ENCODE data around the gene IDH3G. TPM values are rescaled to one million over a fixed set of nuclear protein-coding genes. Genes with fewer than 3 reads are reported as not detected.

The IDH3G gene
- total and polyA plus RNA-seq, 2 experiments from 2014 or later, result 41.4 to 49.0 TPM

GRCh38 chrX:153829799-153830639 is 35.8 kb upstream of the IDH3G start, which contains the start of gene PDZD4 (continued):
- TF ChIP-seq ZNF331 (CRISPR knock-in tag; IDR thresholded peaks at IDR 0.05; ENCODE audit: low read depth) (no peak), CREB1 (CRISPR knock-in tag; IDR thresholded peaks at IDR 0.05; ENCODE audit: low read depth) (no peak), EZH2 (IDR thresholded peaks at IDR 0.05; ENCODE audit: low read depth, unreplicated experiment) (no peak)

- H3K27me3 Mint-ChIP-seq (ENCODE audit: insufficient read depth, low read depth, poor library complexity), result peaks cover 13% of the 10 kb centered on the region
- H3K4me3 Mint-ChIP-seq, result peak overlapping the region; percentile 83
- no peak overlapping the region for H2AFZ ChIP-seq
- peaks cover 16% of the 10 kb centered on the region for H3K36me3 Mint-ChIP-seq (ENCODE audit: low read depth)
- H3K9me2 ChIP-seq (ENCODE audit: insufficient read depth), result no peaks in the 10 kb centered on the region
- peak overlapping the region; percentile 87; the same call in 1 of the 2 replicates for H3K27ac ChIP-seq (ENCODE audit: low read depth)
- H3F3A ChIP-seq (replicated peaks; ENCODE audit: low read depth), result no peaks in the 10 kb centered on the region
- no peaks in the 10 kb centered on the region for H3K27me3 ChIP-seq (ENCODE audit: insufficient read depth)
- peaks cover 27% of the 10 kb centered on the region for H3K4me1 ChIP-seq (ENCODE audit: insufficient read depth)
- H3K4me1 Mint-ChIP-seq, result peaks cover 37% of the 10 kb centered on the region
- H3K4me3 ChIP-seq, result peak overlapping the region; percentile 75
- H3K4me2 ChIP-seq, result peak overlapping the region; percentile 76
- H3K27ac Mint-ChIP-seq, result no peak overlapping the region
- no peaks in the 10 kb centered on the region for H3K9me3 Mint-ChIP-seq
- H3K79me2 ChIP-seq (replicated peaks; ENCODE audit: insufficient read depth), result peaks cover 62% of the 10 kb centered on the region
- ATAC-seq, result no peak
- no peaks in the 10 kb centered on the region for H3K36me3 ChIP-seq (ENCODE audit: insufficient read depth)
- TF ChIP-seq CTCF (conservative IDR thresholded peaks at IDR 0.05; ENCODE audit: low read depth in 2 of 2), result no peak
- TF ChIP-seq EZH2phosphoT487 (IDR thresholded peaks at IDR 0.05; ENCODE audit: unreplicated experiment), result no peak
- no peak for DNase-seq (ENCODE audit: low spot score)
- H4K20me1 ChIP-seq (replicated peaks; ENCODE audit: insufficient read depth), result no peaks in the 10 kb centered on the region; the same call in 1 of the 2 replicates
Observed at GRCh38 chrX:153829549-153829798, 35.3 kb upstream of the IDH3G start.

GRCh38 chrX:153828723-153829548 is 34.8 kb upstream of the IDH3G start:
- Mint-ChIP-seq H3K27ac (no peak overlapping the region), H3K36me3 (ENCODE audit: low read depth) (peaks cover 20% of the 10 kb centered on the region), H3K9me3 (no peaks in the 10 kb centered on the region), H3K27me3 (ENCODE audit: insufficient read depth, low read depth, poor library complexity) (peaks cover 12% of the 10 kb centered on the region), H3K4me1 (peaks cover 41% of the 10 kb centered on the region), H3K4me3 (peak overlapping the region; percentile 83)
- Histone ChIP-seq H3F3A (replicated peaks; ENCODE audit: low read depth) (no peaks in the 10 kb centered on the region), H3K9me2 (ENCODE audit: insufficient read depth) (no peaks in the 10 kb centered on the region), H3K36me3 (ENCODE audit: insufficient read depth) (no peaks in the 10 kb centered on the region), H3K4me3 (peak overlapping the region; percentile 75), H4K20me1 (replicated peaks; ENCODE audit: insufficient read depth) (no peaks in the 10 kb centered on the region; the same call in 1 of the 2 replicates), H3K4me2 (peak overlapping the region; percentile 76), H3K79me2 (replicated peaks; ENCODE audit: insufficient read depth) (peaks cover 67% of the 10 kb centered on the region), H3K4me1 (ENCODE audit: insufficient read depth) (peaks cover 28% of the 10 kb centered on the region), H3K27me3 (ENCODE audit: insufficient read depth) (no peaks in the 10 kb centered on the region), H3K27ac (ENCODE audit: low read depth) (peak overlapping the region; percentile 95), H2AFZ (no peak overlapping the region)
- peak; percentile 74 for DNase-seq (ENCODE audit: low spot score)
- ATAC-seq, result peak; percentile 51
- TF ChIP-seq ZNF462 (CRISPR knock-in tag; IDR thresholded peaks at IDR 0.05), result no peak
- TF ChIP-seq JUNB (IDR thresholded peaks at IDR 0.05; ENCODE audit: unreplicated experiment), result no peak
